Suprapubic skin (tissue), 4 donors: Measurements from ENCODE around the gene CRY2.

Experiments
- CTCF ChIP-seq, 2 donors: fragments of 200-600 bp in 1 of 2; fragments of 450-650 bp in 1 of 2; sonication (generic) in 1 of 2; IDR thresholded peaks; one replicate each; pipeline ENCODE4 v1.5.1; 2016 to 2019; ENCODE audit warnings: antibody characterized with exemption in 2 of 2, mild to moderate bottlenecking in 1 of 2, moderate library complexity in 1 of 2
- EP300 ChIP-seq: sonication (generic); formaldehyde crosslinking; IDR thresholded peaks from one replicate; pipeline ENCODE4 v1.6.1; 2017; ENCODE audit warnings: antibody characterized with exemption
- POLR2A ChIP-seq, 2 donors: fragments of 450-650 bp; IDR thresholded peaks; one replicate each; pipeline ENCODE4 v1.6.1; 2017; ENCODE audit warnings: antibody characterized with exemption in 2 of 2, mild to moderate bottlenecking in 2 of 2, moderate library complexity in 2 of 2
- POLR2AphosphoS5 ChIP-seq, 3 donors: sonication (generic); formaldehyde crosslinking; IDR thresholded peaks; one replicate each; pipeline ENCODE4 v1.6.1; 2017; ENCODE audit warnings: antibody characterized with exemption in 3 of 3

- TF ChIP-seq CTCF (IDR thresholded peaks at IDR 0.05) (peak; percentile 12 to 54), POLR2A (IDR thresholded peaks at IDR 0.05) (no peak), POLR2AphosphoS5 (IDR thresholded peaks at IDR 0.05) (no peak), EP300 (no peak)
Observed at GRCh38 chr11:45872651-45873356, 25.5 kb downstream of the CRY2 start.
